Mononuclear cell (primary cell): ENCODE measurements around the gene NFIA. TPM values are rescaled to one million over a fixed set of nuclear protein-coding genes. Genes with fewer than 3 reads are reported as not detected.

Experiments used
- H3K27me3 ChIP-seq: 2 replicates; pipeline ENCODE4 v1.6.0; 2011; ENCODE audit warnings: low read length, control low read depth; ENCODE audit not compliant: insufficient read depth
- H3K4me1 ChIP-seq: 2 replicates; pipeline ENCODE4 v1.5.1; 2011; ENCODE audit warnings: mild to moderate bottlenecking, low read length, control low read depth; ENCODE audit not compliant: insufficient read depth
- H3K4me3 ChIP-seq: 2 replicates; pipeline ENCODE4 v1.5.1; 2011; ENCODE audit warnings: mild to moderate bottlenecking, low read length, moderate library complexity
- H3K9me3 ChIP-seq: 2 replicates; pipeline ENCODE4 v1.5.1; 2011; ENCODE audit warnings: low read depth, mild to moderate bottlenecking, control low read depth, low read length
- total RNA-seq: library from RNA; depleted of rRNA; stranded (reverse); fragments of >200 nt; gene quantifications from one replicate; pipeline ENCODE4 v1.2.3, GENCODE V29; 2012

Gene NFIA
- 3.5 TPM for total RNA-seq

GRCh38 chr1:61082311-61083012, at the start of gene NFIA:
Gene NFIA, plus strand, starts transcription at chr1:61082561.
- Histone ChIP-seq H3K4me1 (peaks cover 44% of the 10 kb centered on the region), H3K27me3 (peaks cover 19% of the 10 kb centered on the region), H3K9me3 (no peaks in the 10 kb centered on the region), H3K4me3 (peak within 1 kb of the TSS; percentile 59)

GRCh38 chr1:61035880-61036279, 46.5 kb upstream of the NFIA start:
- Histone ChIP-seq H3K4me1 (no peaks in the 10 kb centered on the region), H3K9me3 (peaks cover 5% of the 10 kb centered on the region), H3K4me3 (no peak overlapping the region), H3K27me3 (peaks cover 3% of the 10 kb centered on the region)

- H3K27me3 ChIP-seq: peaks cover 38% of the 10 kb centered on the region
- peak overlapping the region; percentile 32 for H3K4me3 ChIP-seq
- no peaks in the 10 kb centered on the region for H3K9me3 ChIP-seq
- H3K4me1 ChIP-seq: peaks cover 12% of the 10 kb centered on the region
These were observed 39.8 kb upstream of the NFIA start for GRCh38 chr1:61042466-61043009.

GRCh38 chr1:61043010-61043820, 39.1 kb upstream of the NFIA start:
- Histone ChIP-seq H3K27me3 (peaks cover 38% of the 10 kb centered on the region), H3K9me3 (no peaks in the 10 kb centered on the region), H3K4me1 (peaks cover 12% of the 10 kb centered on the region), H3K4me3 (peak overlapping the region; percentile 32)

- H3K27me3 ChIP-seq: peaks cover 35% of the 10 kb centered on the region
- H3K4me1 ChIP-seq: peaks cover 25% of the 10 kb centered on the region
- H3K4me3 ChIP-seq: no peak overlapping the region
These were observed 35.9 kb upstream of the NFIA start for GRCh38 chr1:61046434-61046833.

GRCh38 chr1:61047061-61047460, 35.3 kb upstream of the NFIA start:
- Histone ChIP-seq H3K4me3 (no peak overlapping the region), H3K9me3 (no peaks in the 10 kb centered on the region), H3K27me3 (peaks cover 37% of the 10 kb centered on the region), H3K4me1 (peaks cover 26% of the 10 kb centered on the region)

More at GRCh38 chr1:61046434-61046833, 35.9 kb upstream of the NFIA start:
- H3K9me3 ChIP-seq: no peaks in the 10 kb centered on the region

GRCh38 chr1:61049850-61050540, 32.4 kb upstream of the NFIA start:
- peaks cover 47% of the 10 kb centered on the region for H3K27me3 ChIP-seq
- H3K9me3 ChIP-seq: no peaks in the 10 kb centered on the region
- peak overlapping the region; percentile 57 for H3K4me3 ChIP-seq
- H3K4me1 ChIP-seq: peaks cover 37% of the 10 kb centered on the region

GRCh38 chr1:61050541-61051442, 31.6 kb upstream of the NFIA start:
- no peaks in the 10 kb centered on the region for H3K9me3 ChIP-seq
- peaks cover 37% of the 10 kb centered on the region for H3K4me1 ChIP-seq
- H3K27me3 ChIP-seq: peaks cover 55% of the 10 kb centered on the region
- peak overlapping the region; percentile 57 for H3K4me3 ChIP-seq

GRCh38 chr1:61051443-61051718, 31.0 kb upstream of the NFIA start:
- H3K4me3 ChIP-seq: no peak overlapping the region
- H3K4me1 ChIP-seq: peaks cover 37% of the 10 kb centered on the region
- peaks cover 56% of the 10 kb centered on the region for H3K27me3 ChIP-seq
- no peaks in the 10 kb centered on the region for H3K9me3 ChIP-seq

GRCh38 chr1:61051719-61052394, 30.5 kb upstream of the NFIA start:
- Histone ChIP-seq H3K27me3 (peaks cover 60% of the 10 kb centered on the region), H3K4me3 (no peak overlapping the region), H3K9me3 (no peaks in the 10 kb centered on the region), H3K4me1 (peaks cover 41% of the 10 kb centered on the region)

- Histone ChIP-seq H3K4me3 (no peak overlapping the region), H3K27me3 (peaks cover 66% of the 10 kb centered on the region), H3K4me1 (peaks cover 49% of the 10 kb centered on the region)
These were observed 29.8 kb upstream of the NFIA start for GRCh38 chr1:61052395-61053225.

GRCh38 chr1:61053226-61053711, 29.1 kb upstream of the NFIA start:
- Histone ChIP-seq H3K9me3 (no peaks in the 10 kb centered on the region), H3K4me1 (peaks cover 55% of the 10 kb centered on the region), H3K4me3 (peak overlapping the region; percentile 18), H3K27me3 (peaks cover 73% of the 10 kb centered on the region)

More at GRCh38 chr1:61052395-61053225, 29.8 kb upstream of the NFIA start:
- H3K9me3 ChIP-seq: no peaks in the 10 kb centered on the region
